ENCODE results near the gene TNRC6B.

- TF ChIP-seq, protein P1, sequence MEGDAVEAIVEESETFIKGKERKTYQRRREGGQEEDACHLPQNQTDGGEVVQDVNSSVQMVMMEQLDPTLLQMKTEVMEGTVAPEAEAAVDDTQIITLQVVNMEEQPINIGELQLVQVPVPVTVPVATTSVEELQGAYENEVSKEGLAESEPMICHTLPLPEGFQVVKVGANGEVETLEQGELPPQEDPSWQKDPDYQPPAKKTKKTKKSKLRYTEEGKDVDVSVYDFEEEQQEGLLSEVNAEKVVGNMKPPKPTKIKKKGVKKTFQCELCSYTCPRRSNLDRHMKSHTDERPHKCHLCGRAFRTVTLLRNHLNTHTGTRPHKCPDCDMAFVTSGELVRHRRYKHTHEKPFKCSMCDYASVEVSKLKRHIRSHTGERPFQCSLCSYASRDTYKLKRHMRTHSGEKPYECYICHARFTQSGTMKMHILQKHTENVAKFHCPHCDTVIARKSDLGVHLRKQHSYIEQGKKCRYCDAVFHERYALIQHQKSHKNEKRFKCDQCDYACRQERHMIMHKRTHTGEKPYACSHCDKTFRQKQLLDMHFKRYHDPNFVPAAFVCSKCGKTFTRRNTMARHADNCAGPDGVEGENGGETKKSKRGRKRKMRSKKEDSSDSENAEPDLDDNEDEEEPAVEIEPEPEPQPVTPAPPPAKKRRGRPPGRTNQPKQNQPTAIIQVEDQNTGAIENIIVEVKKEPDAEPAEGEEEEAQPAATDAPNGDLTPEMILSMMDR (IDR thresholded peaks at IDR 0.05), result no peak
- TF ChIP-seq POLR2A (IDR thresholded peaks at IDR 0.05), result no peak
Observed at GRCh38 chr22:40235308-40235707, 57.6 kb downstream of the TNRC6B start.

Measured in breast epithelium (tissue), 3 donors.